HUDEP-2 (cell line): Measurements from ENCODE around the gene TPTE.
"Not testable (repeated sequence)": the region's sequence is repeated elsewhere in the genome, so short reads cannot be mapped to it uniquely, and the experiment has no call there.

Experiments used
- DNase-seq, 76 experiments: peaks; one replicate each; lab custom pipeline; 2025; ENCODE audit not compliant: unreplicated experiment in 76 of 76; lab: John Stamatoyannopoulos, UW

TPTE gene

DNA sequence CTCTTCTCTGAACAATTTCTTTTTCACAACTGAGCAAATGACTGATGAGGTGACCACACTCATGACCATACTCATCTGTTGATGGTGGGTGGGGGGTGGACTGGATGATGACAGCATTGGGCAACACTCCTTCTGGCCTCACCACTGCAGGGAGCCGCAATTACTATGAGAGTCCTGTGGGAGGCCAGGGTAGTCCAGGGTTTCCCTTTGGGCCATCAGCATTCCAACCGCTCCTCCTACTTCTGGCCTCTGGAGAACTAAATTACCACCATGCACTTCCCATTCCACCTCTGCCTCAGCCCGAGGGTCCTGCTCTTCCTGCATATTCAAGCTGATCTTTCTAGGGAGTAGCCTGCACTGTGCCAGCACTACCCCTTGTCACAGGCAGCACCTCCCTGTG, 94.7 kb downstream of the TPTE start:
- not testable (repeated sequence) for DNase-seq

GRCh38 chr21:10616535-10616934, 95.2 kb downstream of the TPTE start:
- no peak for DNase-seq

DNA sequence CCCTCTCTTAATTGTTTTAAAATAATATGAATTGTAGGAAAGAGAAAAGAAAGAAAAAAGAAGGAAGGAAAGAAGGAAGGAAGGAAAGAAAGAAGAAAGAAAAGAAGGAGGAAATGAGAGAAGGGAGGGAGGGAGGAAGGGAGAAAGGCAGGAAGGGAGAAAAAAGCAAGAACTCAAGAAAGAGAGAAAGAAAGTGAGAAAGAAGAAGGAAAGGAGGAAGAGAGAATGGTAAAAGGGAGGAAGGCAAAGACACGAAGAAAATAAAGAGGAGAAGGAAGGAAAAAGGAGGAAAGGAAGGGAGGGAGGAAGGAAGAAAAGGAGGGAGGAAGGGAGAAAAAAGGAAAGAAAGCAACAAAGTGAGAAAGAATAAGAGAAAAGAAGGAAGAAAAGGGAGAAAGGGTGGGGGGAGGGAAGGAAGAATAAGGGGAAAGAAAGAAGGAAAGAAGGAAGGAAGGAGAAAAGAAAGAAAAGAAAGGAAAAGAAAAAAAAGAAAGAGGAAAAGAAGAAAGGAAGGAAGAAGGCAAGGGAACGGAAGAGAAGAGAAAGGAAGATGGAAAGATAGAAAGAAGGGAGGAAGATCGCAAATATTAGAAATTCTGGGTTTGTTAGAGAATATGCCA, 95.9 kb downstream of the TPTE start:
- not testable (repeated sequence) for DNase-seq

DNA sequence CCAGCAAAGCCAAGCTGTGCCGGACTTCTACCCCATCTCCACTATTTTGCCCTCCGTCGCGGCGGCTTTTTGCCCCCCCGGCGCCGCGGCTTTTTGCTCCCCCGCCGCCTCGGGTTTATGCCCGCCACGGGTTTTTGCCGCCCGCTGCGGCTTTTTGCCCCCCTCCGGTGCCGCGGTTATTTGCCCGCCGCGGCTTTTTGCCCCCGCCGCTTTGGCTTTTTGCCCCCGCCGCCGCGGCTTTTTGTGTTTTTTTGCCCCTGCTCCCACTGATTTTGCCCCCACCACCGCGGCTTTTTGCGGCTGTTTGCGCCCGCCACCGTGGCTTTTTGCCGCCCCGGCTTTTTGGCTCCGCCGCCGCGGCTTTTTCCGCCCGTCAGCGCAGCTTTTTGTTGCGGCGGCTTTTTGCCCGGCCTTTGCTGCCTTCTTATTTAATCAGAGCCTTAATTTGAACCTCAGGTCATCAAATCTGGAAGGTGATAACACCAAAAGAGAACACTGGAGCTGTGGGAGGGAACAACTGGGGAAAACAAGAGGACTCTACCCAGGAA, 106.0 kb downstream of the TPTE start:
- no peak for DNase-seq

GRCh38 chr21:10629239-10629638, 107.9 kb downstream of the TPTE start:
- DNase-seq, result not testable (repeated sequence)

DNA sequence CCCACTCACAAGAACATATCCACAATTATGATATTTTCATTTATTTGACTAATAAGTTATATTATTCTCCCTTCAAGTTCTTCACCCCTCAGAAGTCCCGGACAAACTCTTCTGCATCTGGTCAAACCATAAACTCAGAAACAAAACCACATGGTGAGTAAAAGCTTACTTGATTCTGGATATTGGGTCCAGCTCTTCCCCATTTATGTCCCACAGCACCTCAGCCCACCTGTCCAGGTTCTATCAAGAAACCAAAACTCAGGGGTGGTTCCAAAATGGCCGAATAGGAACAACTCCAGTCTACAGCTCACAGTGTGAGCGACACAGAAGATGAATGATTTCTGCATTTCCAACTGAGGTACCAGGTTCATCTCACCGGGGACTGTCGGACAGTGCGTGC, 109.4 kb downstream of the TPTE start:
- DNase-seq, result not testable (repeated sequence)

- DNase-seq, result not testable (repeated sequence)
These were observed 109.9 kb downstream of the TPTE start for GRCh38 chr21:10631316-10631715.

- not testable (repeated sequence) for DNase-seq
These were observed 116.8 kb downstream of the TPTE start for GRCh38 chr21:10638144-10638543.

DNA sequence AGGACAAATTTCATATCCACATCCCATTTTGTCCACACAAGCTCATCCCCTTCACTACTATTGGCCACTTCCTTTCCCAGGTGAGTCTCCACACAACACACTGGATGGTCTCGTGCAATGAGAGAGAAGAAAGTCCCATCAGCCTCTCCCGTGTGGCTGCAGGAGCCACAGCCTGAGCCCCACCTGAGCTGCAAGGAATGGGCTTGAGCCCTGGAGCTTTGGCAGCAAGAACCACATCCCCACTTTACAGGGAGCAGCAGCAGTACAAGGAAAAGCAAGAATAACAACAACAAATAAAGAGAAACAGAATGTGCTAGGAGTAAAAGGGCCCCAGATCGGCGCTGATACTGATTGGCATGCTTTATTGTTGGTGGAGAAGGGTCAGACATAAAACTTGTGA, 117.7 kb downstream of the TPTE start:
- DNase-seq, result no peak

DNA sequence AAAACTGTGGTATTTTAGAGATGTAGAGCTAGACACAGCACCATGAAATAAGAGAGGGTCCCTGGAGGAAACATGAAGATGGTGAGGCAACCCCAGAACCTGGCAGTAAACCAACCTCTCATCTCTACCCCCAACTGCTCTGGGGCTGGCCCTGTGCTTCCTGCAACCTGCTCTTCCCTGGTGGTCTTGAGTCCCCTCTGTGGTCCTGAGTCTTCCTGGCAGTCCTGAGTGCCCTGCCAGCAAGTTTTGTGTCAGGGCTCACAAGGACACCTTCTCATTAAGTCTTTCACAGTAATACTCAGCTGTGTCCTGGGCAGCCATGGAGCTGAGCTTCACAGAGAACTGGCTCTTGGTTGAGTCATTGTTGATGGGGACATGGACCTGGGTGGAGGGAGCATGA, 118.4 kb downstream of the TPTE start:
- DNase-seq, result not testable (repeated sequence)

GRCh38 chr21:10640446-10640845, 119.1 kb downstream of the TPTE start:
- no peak for DNase-seq

- DNase-seq, result no peak
These were observed 119.7 kb downstream of the TPTE start for GRCh38 chr21:10641107-10641506.

- not testable (repeated sequence) for DNase-seq
These were observed 124.3 kb downstream of the TPTE start for GRCh38 chr21:10645667-10646066.

- DNase-seq, result not testable (repeated sequence)
These were observed 128.2 kb downstream of the TPTE start for GRCh38 chr21:10649350-10650149.

DNA sequence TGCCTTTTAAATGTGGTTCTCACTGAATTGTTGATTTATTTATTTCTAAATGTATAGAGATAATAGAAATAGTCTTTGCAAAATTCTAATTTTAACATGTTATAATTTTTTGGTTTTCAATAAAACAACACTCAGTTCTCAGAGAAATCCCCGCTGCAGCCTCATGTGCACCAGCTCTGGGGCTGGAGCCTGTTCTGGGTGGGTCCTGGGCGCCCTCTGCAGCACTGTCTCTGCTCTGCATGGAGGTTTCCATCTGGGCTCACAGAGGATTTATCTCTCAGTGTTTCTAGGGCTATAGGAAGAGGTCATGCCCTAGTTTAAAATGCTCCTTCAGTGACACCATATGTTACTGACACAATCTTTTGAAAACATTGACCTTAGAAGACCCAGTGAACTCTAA, 128.9 kb downstream of the TPTE start:
- DNase-seq, result not testable (repeated sequence)
